K562 (cell line): ENCODE data around the gene HNRNPH1. TPM values are rescaled to one million over a fixed set of nuclear protein-coding genes. Genes with fewer than 3 reads are reported as not detected.

ENCODE experiments used
- CCNT2 ChIP-seq: IDR thresholded peaks from 2 replicates; pipeline ENCODE4 v1.6.1; 2011; ENCODE audit warnings: borderline replicate concordance, low read depth, mild to moderate bottlenecking, moderate library complexity, mixed read lengths, low read length; ENCODE audit not compliant: insufficient read length; ENCODE audit errors: extremely low read depth
- FOSL1 ChIP-seq: fragments of 200-800 bp; sonication (Bioruptor generic); conservative IDR thresholded peaks from 2 replicates; pipeline ENCODE4 v1.6.1; 2016; ENCODE audit warnings: missing genetic modification characterization, missing compliant biosample characterization
- HDAC8 ChIP-seq: fragments of 450-650 bp; IDR thresholded peaks from 2 replicates; pipeline ENCODE4 v1.6.1; 2016; ENCODE audit warnings: mild to moderate bottlenecking, missing genetic modification characterization, moderate library complexity, missing compliant biosample characterization
- JUND ChIP-seq, 2 experiments: IDR thresholded peaks; 2 replicates in 1 of 2; 3 replicates in 1 of 2; pipeline ENCODE4 v1.6.1; 2011; ENCODE audit warnings: borderline replicate concordance in 2 of 2, low read depth in 2 of 2, low read length in 2 of 2, improper control_type of control experiment in 1 of 2, missing biosample characterization in 1 of 2, missing genetic modification characterization in 1 of 2, missing genetic modification reagents in 1 of 2
- LCOR ChIP-seq: sonication (generic); formaldehyde crosslinking; IDR thresholded peaks from 2 replicates; pipeline ENCODE4 v1.8.0; 2022; ENCODE audit warnings: mild to moderate bottlenecking, missing genetic modification reagents
- MCM3 ChIP-seq: fragments of 450-650 bp; IDR thresholded peaks from 2 replicates; pipeline ENCODE4 v1.6.1; 2016
- MNT ChIP-seq, 2 experiments: fragments of 450-650 bp; conservative IDR thresholded peaks; 2 replicates each; pipeline ENCODE4 v1.6.1; 2017; ENCODE audit warnings: mild to moderate bottlenecking in 2 of 2, moderate library complexity in 2 of 2
- PTBP1 ChIP-seq: fragments of 200-400 bp; formaldehyde crosslinking; IDR thresholded peaks from 2 replicates; pipeline ENCODE4 v1.6.1; 2017; ENCODE audit warnings: low read depth, low read length
- RBFOX2 ChIP-seq: fragments of 200-400 bp; formaldehyde crosslinking; IDR thresholded peaks from 2 replicates; pipeline ENCODE4 v1.6.1; 2017; ENCODE audit warnings: low read depth, mild to moderate bottlenecking, low read length, moderate library complexity
- RNF219 ChIP-seq: fragments of 250-450 bp; sonication (Bioruptor Pico); IDR thresholded peaks from 2 replicates; pipeline ENCODE4 v1.5.0; 2022; ENCODE audit warnings: mild to moderate bottlenecking
- TBL1XR1 ChIP-seq, 2 experiments: IDR thresholded peaks; 2 replicates each; pipeline ENCODE4 v1.6.1; 2012; ENCODE audit warnings: improper control_type of control experiment in 2 of 2, low read length in 2 of 2, mild to moderate bottlenecking in 1 of 2
- TEAD2 ChIP-seq: fragments of 450-650 bp; IDR thresholded peaks from 2 replicates; pipeline ENCODE4 v1.6.1; 2016; ENCODE audit warnings: missing genetic modification characterization, control low read depth, missing compliant biosample characterization
- ZNF318 ChIP-seq, 2 experiments: fragments of 450-650 bp; IDR thresholded peaks; 2 replicates each; pipeline ENCODE4 v1.6.1; 2016; ENCODE audit warnings: mild to moderate bottlenecking in 2 of 2, borderline replicate concordance in 1 of 2, low read depth in 1 of 2, moderate library complexity in 1 of 2
- ZNF589 ChIP-seq: fragments of 200-800 bp; sonication (Bioruptor generic); IDR thresholded peaks from 2 replicates; pipeline ENCODE4 v1.6.1; 2016; ENCODE audit warnings: low read depth, missing genetic modification characterization, missing compliant biosample characterization
- polyA plus RNA-seq, 8 experiments: library from polyadenylated mRNA; depleted of rRNA in 4 of 8; stranded (reverse) in 5 of 8; unstranded in 3 of 8; fragments of >200 nt; fragmentation: Nextera tagmentation in 2 of 8; fragmentation: Illumina TruSeq in 1 of 8; extraction: Ambion mirVana in 2 of 8; extraction: Trizol in 1 of 8; gene quantifications; 2 replicates each; pipeline versions ENCODE4 v1.2.1 to v1.2.3, GENCODE V29; 2011 to 2014; ENCODE audit warnings: inconsistent platforms in 1 of 8, missing spikeins in 1 of 8
- total RNA-seq, 7 experiments: library from RNA; depleted of rRNA in 6 of 7; stranded (reverse); fragments of >200 nt in 6 of 7; fragmentation: Illumina TruSeq in 2 of 7; extraction: Trizol in 2 of 7; gene quantifications; 2 replicates each; pipeline versions ENCODE4 v1.2.1 to v1.2.3, GENCODE V29; 2011 to 2021; ENCODE audit warnings: low replicate concordance in 1 of 7

HNRNPH1 gene
- total and polyA plus RNA-seq, 9 of the 15 experiments (the other 6 are each of a cell fraction or from before 2014, with no cell fraction given), result 103 to 656 (median 561) TPM

DNA sequence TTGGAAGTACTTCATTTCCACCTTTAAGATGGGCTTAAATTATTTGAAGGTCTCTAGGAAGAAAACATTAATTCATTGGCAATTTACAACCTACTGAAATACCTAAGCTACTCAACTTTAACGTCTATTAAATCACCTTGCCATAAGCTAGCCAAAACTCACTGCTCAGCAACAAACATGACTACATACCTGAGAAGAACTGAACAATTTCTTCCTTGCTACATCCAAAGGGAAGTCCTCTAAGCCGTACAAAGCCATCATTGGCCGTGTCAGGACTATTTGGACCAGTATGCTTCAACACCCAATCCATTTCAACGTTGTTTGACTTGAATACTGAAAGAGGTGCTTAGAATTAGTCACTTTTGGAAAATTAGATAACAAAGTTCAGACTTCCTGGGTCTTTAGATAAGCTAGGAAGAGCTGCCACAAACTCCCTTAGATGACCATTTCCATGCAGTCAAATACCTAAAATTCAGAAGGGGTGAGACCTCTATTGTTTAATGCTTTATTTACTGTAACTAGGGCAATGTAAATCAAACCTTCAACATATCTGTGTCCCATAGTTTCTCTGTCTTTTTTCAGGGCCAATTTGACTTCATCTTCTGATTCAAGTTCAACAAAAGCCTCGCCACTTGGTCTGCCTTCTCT is 2.6 kb downstream of the HNRNPH1 start (continued):
- TF ChIP-seq RNF219 (CRISPR knock-in tag) (no peak), HDAC8 (tag) (no peak), CCNT2 (peak; percentile 24), TBL1XR1 (IDR thresholded peaks at IDR 0.05; ENCODE audit: low read length in 2 of 2) (peak in 1 of 2 experiments; percentile 28; a peak in 1 of 4 replicates), ZNF589 (no peak), TEAD2 (tag) (no peak), JUND (IDR thresholded peaks at IDR 0.05; ENCODE audit: borderline replicate concordance, low read depth, low read length) (peak; percentile 36; the same call in 1 of the 2 replicates), JUND (tag; IDR thresholded peaks at IDR 0.05; ENCODE audit: borderline replicate concordance, low read depth, low read length) (peak; percentile 23; the same call in 1 of the 3 replicates), ZNF318 (IDR thresholded peaks at IDR 0.05; ENCODE audit: borderline replicate concordance in 1 of 2, low read depth in 1 of 2) (no peak), LCOR (peak; percentile 52; the same call in 1 of the 2 replicates), MCM3 (no peak), RBFOX2 (peak; percentile 59), FOSL1 (tag) (peak; percentile 64), PTBP1 (no peak), MNT (conservative IDR thresholded peaks at IDR 0.05) (no peak)
